NCI-H187 (cell line): ENCODE results near the gene ZFYVE19.

Experiments
- DNase-seq, 2 experiments: peaks; one replicate each; lab custom pipeline; 2025; lab: John Stamatoyannopoulos, UW

ZFYVE19 gene

GRCh38 chr15:40775740-40776536, 31.0 kb upstream of the ZFYVE19 start:
- DNase-seq, result no peak

GRCh38 chr15:40776537-40777141, 30.2 kb upstream of the ZFYVE19 start:
- DNase-seq, result no peak

- peak in 1 of 2 experiments; percentile 43 for DNase-seq
These were observed 24.2 kb upstream of the ZFYVE19 start for GRCh38 chr15:40782609-40783227.

- no peak for DNase-seq
These were observed 21.7 kb upstream of the ZFYVE19 start for GRCh38 chr15:40785164-40785563.

GRCh38 chr15:40785814-40786213, 21.1 kb upstream of the ZFYVE19 start:
- no peak for DNase-seq

GRCh38 chr15:40787344-40787841, 19.5 kb upstream of the ZFYVE19 start:
- DNase-seq, result no peak

- DNase-seq, result no peak
These were observed 18.9 kb upstream of the ZFYVE19 start for GRCh38 chr15:40787991-40788390.

GRCh38 chr15:40789119-40789518, 17.8 kb upstream of the ZFYVE19 start:
- no peak for DNase-seq

- no peak for DNase-seq
These were observed 16.9 kb upstream of the ZFYVE19 start for GRCh38 chr15:40789999-40790398.

- DNase-seq, result no peak
These were observed 16.2 kb upstream of the ZFYVE19 start for GRCh38 chr15:40790718-40791117.

GRCh38 chr15:40792394-40792793, 14.5 kb upstream of the ZFYVE19 start:
- DNase-seq, result no peak

GRCh38 chr15:40793216-40793989, 13.5 kb upstream of the ZFYVE19 start:
- DNase-seq, result no peak

- DNase-seq, result no peak
These were observed 10.8 kb upstream of the ZFYVE19 start for GRCh38 chr15:40796041-40796440.

GRCh38 chr15:40796512-40796911, 10.4 kb upstream of the ZFYVE19 start:
- DNase-seq, result no peak

GRCh38 chr15:40799523-40799922, 7.4 kb upstream of the ZFYVE19 start:
- no peak for DNase-seq

GRCh38 chr15:40803076-40803475, 3.8 kb upstream of the ZFYVE19 start:
- no peak for DNase-seq

- DNase-seq, result no peak
These were observed 3.2 kb upstream of the ZFYVE19 start for GRCh38 chr15:40803688-40804087.

GRCh38 chr15:40806672-40807027, 239 bp upstream of the ZFYVE19 start:
- DNase-seq, result no peak

- no peak for DNase-seq
These were observed 1.1 kb downstream of the ZFYVE19 start for GRCh38 chr15:40807888-40808461.

- DNase-seq, result no peak
These were observed 2.1 kb downstream of the ZFYVE19 start for GRCh38 chr15:40808861-40809450.

GRCh38 chr15:40812721-40813425, 6.0 kb downstream of the ZFYVE19 start:
- no peak for DNase-seq
